Central memory CD4-positive, alpha-beta T cell (primary cell): Measurements from ENCODE around the gene SORCS2.

Source experiments
- DNase-seq: peaks from one replicate; pipeline ENCODE4 v3.0.0; 2022

Gene SORCS2

GRCh38 chr4:7384003-7384928 lies 191.9 kb downstream of the SORCS2 start:
- DNase-seq, result no peak

- no peak for DNase-seq
These were observed 192.9 kb downstream of the SORCS2 start for GRCh38 chr4:7384929-7385890.

- DNase-seq, result no peak
These were observed 195.6 kb downstream of the SORCS2 start for GRCh38 chr4:7387925-7388324.

GRCh38 chr4:7388627-7389026 lies 196.3 kb downstream of the SORCS2 start:
- DNase-seq, result no peak

- DNase-seq, result no peak
These were observed 196.9 kb downstream of the SORCS2 start for GRCh38 chr4:7389101-7389701.

- no peak for DNase-seq
These were observed 197.4 kb downstream of the SORCS2 start for GRCh38 chr4:7389719-7390118.

GRCh38 chr4:7390336-7390735 lies 198.0 kb downstream of the SORCS2 start:
- DNase-seq, result no peak

- DNase-seq, result no peak
These were observed 198.7 kb downstream of the SORCS2 start for GRCh38 chr4:7390906-7391636.

GRCh38 chr4:7391637-7392437 lies 199.5 kb downstream of the SORCS2 start:
- DNase-seq, result no peak

GRCh38 chr4:7392438-7393421 lies 200.4 kb downstream of the SORCS2 start:
- DNase-seq, result no peak

- no peak for DNase-seq
These were observed 201.6 kb downstream of the SORCS2 start for GRCh38 chr4:7393601-7394575.

- no peak for DNase-seq
These were observed 202.5 kb downstream of the SORCS2 start for GRCh38 chr4:7394681-7395451.

GRCh38 chr4:7395645-7396044 lies 203.3 kb downstream of the SORCS2 start:
- no peak for DNase-seq

- DNase-seq, result no peak
These were observed 204.0 kb downstream of the SORCS2 start for GRCh38 chr4:7396186-7396910.

- no peak for DNase-seq
These were observed 205.1 kb downstream of the SORCS2 start for GRCh38 chr4:7397206-7398103.

GRCh38 chr4:7398104-7398423 lies 205.7 kb downstream of the SORCS2 start:
- no peak for DNase-seq
